ENCODE measurements around the gene POU2F1.
A peak's percentile ranks its signal among the peaks of the same experiment; 100 is the strongest.

The POU2F1 gene

DNA sequence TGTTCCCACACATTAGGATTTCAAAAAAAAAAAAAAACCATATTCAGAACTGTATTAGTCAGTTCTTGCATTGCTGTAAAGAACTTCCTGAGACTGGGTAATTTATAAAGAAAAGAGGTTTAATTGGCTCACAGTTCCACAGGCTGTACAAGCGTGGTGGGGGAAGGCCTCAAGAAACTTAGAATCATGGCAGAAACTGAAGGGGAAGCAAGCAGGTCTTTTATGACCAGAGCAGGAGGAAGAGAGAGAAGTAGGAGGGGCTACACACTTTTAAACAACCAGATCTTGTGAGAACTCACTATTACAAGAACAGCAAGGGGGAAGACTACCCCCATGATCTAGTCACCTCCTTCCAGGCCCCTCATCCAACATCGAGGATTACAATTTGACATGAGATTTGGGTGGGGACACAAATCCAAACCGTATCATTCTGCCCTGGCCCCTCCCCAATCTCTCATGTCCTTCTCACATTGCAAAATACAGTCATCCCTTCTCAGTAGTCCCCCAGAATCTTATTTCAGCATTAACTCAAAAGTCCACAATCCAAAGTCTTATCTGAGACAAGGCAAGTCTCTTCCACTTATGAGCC lies 51.8 kb downstream of the POU2F1 start:
- DNase-seq (ENCODE audit: low spot score), result no peak

DNA sequence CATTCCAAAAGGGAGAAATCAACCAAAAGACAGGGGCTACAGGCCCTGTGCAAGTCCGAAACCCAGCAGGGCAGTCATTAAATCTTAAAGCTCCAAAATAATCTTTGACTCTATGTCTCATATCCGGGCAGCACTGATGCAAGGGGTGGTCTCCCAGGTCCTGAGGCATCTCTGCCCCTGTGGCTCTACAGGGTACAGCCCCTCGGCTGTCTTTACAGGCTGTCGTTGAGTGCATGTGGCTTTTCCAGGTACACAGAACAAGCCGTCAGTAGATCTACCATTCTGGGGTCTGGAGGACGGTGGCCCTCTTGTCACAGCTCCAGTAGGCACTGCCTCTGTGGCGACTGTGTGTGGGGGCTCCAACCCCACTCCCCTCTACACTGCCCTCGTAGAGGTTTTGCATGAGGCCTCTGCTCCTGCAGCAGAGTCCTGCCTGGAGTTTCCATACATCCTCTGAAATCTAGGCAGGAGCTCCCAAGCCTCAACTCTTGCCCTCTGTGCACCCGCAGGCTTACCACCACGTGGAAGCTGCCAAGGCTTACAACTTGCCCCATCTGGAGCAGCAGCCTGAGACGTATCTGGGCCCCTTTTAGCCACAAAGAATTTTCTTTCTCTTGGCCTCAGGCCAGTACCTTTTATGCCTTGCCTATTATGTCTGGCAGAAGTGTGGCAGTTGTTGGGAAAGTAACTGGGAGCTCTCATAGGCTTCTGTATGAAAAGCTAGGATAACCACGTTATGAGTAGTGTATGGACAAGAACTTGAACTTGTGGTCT lies 52.5 kb downstream of the POU2F1 start:
- DNase-seq (ENCODE audit: low spot score), result peak; percentile 53

DNA sequence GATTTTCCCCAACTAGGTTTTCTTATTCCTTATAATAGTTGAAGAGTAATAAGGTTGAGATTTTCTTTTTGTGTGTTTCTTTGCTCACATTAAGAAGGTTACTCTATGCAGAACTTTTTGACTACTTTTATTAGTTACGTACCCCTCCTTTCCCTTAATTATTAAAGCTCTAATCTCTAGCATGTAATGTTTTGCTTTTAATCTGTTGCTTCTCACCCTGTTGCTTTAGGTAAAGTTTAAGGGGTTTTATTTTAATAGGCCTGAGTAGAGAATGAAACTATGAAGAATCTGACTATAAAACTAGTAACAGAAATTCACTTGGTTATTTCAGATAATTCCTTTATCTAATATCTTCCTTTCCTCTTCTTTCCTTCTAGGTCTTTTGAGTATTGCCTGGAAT lies 53.4 kb downstream of the POU2F1 start:
- no peak for DNase-seq (ENCODE audit: low spot score)

DNA sequence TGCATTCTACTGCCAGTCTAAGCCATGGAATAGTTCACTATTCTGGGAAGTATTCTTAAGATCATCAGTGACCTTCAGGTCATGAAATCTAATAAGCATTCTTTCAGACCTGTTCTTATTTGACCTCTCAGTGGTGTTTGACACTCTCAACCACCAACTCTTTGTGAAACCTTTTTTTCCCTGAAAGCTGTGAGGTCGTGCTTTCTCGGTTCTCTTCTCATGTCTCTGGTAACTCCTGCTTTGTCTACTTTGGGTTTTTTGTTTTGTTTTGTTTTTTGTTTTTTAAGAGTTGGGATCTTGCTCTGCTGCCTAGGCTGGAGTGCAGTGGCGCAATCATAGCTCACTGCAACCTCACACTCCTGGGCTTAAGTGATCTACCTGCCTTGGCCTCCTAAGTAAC lies 56.3 kb downstream of the POU2F1 start:
- DNase-seq (ENCODE audit: low spot score), result no peak

DNA sequence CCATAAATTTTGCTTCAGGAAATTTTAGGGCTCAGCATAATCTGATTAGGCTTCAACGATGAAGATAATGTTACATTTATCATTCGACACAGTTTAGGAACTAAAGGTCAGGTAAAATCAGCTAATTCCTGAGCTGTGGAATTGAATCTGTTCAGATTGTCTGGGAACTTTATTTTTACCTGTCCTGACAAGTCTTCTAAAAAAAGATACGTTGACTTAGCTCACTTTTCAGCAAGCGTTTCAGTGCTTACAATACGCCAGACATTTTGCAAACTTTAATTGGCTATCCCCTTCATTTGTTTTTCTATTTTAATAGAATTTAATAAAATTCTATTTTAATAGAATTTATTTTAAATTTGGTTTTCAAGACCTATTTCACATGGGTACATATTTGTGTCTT lies 57.8 kb downstream of the POU2F1 start:
- no peak for DNase-seq (ENCODE audit: low spot score)

DNA sequence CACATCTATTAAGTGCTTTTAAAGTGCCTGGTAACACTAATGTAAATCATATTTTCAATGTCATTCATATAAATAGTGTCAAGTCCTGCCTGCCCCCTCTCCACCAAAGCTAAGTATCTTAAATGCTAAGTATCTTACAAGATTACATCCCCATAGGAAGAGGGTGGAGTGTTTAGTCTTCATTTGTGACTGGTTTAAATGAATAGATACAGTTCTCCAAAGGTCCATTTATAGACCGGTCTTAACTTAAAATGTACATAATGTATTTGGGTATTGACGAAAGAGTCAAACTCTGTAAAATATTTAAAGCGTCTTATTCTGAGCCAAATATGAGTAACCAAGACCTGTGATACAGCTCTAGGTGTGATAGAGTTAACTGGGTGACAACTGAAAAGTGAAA lies 60.2 kb downstream of the POU2F1 start:
- no peak for DNase-seq (ENCODE audit: low spot score)

DNA sequence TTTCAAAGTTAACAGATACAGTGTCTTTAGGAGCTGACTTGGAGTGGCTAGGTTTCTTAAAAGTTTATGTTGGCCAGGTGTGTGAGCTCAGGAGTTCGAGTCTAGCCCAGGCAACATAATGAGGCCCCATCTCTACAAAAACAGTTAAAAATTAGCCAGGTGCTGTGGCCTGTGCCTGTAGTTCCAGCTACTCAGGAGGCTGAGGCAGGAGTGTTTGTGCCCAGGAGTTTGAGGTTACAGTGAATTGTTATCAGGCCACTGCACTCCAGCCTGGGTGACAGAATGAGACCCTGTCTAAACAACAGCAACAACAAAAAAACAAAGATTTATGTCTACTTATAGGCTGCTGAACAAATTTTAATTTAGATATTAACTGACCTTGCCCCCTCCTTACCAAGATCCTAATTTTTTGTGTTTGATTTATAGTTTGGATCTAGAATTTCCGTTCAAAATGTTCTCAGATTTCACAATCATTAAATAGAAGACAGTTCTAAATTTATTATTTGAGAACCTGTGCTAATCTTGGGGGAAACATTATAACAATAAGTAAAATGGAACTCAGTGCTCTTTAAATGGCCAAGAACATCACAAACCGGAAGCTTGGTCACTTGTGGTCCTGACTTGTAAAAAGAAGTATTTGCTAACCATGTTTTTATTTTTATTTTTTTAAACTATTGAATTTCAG lies 67.8 kb downstream of the POU2F1 start:
- peak; percentile 19 for DNase-seq (ENCODE audit: low spot score)

DNA sequence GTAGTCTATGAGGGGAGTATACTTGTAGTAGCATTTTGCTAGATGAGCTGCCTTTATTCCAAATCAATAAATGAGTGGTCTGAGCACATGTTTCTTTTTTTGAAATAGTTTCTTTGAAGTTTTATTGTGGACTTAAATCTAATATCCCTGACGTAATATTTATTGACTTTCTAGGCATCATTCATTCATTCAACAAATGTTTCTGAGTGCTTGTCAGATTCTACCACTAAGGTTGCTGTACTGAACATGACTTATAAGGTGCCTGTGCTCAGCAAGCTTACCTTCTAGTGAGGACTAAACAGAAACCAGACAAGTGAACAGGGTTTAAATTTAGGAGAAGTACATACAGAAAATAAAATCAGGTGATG lies 68.4 kb downstream of the POU2F1 start:
- DNase-seq (ENCODE audit: low spot score), result no peak

DNA sequence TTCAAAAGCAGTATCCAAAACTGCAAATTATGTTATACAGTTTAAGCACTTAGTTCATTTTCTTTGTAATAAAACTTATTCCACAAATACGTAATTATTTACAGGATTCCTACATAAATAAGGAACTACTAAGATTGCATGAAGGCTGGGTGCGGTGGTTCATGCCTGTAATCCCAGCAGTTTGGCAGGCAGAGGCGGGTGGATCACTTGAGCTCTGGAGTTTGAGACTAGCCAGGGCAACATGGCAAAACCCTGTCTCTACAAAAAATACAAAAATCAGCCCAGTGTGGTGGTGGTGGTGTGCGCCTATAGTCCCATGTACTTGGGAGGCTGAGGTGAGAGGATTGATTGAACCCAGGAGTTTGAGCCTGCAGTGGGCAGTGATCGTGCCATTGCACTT lies 69.3 kb downstream of the POU2F1 start:
- DNase-seq (ENCODE audit: low spot score), result no peak

DNA sequence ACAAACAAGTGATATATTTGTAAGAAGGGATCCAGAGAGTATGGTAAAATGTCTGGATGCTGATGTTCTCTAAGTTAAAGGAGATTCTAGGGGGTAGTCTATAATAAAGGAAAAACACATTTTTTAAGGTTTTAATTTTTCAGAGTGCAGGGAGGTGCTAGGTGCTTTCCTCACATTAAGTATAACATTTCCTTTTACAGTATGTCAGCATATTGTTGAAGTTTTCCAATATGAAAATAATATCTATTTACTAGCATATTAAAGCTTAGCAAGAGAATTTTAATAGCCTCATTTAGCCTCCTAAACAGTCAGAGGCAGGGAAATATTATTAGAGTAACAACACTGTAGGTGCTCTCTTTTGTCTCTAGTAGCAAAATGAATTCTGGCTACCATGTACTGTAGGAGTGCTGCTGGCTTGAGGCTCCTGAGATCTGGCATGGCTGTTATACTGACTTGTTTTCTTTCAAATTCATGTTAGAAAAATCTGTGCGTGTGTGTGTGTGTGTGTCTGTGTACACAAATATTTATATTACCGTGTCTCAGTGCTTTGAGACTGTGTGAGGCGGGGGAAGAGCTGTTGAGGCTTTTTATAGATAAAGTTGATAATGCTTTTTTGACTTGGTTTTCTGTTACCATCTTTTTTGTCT lies 71.0 kb downstream of the POU2F1 start:
- no peak for DNase-seq (ENCODE audit: low spot score)

DNA sequence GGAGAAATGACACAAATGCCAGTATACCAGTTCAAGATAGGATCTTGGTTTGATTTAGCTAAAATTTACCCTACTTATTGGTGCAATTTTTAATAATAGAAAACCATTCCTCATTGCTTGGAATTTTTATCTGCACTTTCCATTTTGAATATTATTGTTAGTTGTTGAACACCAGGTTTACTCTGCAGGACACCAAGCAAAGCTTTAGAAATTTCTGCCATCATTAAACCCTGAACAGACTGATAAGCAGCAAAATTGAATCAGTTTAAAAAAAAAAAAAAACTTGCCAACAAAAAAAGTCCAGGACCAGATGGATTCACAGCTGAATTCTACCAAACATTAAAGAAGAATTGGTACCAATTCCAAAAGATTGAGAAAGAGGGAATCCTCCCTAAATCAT lies 71.5 kb downstream of the POU2F1 start:
- DNase-seq (ENCODE audit: low spot score), result no peak

DNA sequence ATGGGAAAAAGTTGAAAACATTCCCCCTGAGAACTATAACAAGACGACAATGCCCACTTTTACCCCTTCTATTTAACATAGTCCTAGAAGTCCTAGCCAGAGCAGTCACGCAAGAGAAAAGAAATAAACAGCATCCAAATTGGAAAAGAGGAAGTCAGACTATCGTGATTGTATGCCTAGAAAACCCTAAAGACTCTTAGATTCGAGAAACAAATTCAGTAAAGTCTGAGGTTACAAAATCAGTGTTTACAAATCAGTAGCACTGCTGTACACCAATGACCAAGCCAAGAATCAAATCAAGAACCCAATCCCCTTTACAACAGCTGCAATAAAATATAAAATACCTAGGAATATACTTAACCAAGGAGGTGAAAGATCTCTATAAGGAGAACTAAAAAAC lies 72.4 kb downstream of the POU2F1 start:
- DNase-seq (ENCODE audit: low spot score), result no peak

DNA sequence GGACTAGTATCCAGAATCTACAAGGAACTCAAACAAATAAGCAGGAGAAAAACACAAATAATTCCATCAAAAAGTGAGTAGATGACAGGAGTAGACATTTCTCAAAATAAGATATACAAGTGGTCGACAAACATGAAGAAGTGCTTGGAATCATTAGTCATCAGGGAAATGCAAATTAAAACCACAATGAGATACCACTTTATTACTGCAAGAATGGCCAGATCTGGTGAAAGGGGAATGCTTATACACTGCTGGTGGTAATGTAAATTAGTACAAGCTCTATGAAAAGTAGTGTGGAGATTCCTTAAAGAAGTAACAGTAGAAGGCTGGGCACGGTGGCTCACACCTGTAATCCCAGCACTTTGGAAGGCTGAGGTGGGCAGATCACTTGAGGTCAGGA lies 73.8 kb downstream of the POU2F1 start:
- peak; percentile 20 for DNase-seq (ENCODE audit: low spot score)

DNA sequence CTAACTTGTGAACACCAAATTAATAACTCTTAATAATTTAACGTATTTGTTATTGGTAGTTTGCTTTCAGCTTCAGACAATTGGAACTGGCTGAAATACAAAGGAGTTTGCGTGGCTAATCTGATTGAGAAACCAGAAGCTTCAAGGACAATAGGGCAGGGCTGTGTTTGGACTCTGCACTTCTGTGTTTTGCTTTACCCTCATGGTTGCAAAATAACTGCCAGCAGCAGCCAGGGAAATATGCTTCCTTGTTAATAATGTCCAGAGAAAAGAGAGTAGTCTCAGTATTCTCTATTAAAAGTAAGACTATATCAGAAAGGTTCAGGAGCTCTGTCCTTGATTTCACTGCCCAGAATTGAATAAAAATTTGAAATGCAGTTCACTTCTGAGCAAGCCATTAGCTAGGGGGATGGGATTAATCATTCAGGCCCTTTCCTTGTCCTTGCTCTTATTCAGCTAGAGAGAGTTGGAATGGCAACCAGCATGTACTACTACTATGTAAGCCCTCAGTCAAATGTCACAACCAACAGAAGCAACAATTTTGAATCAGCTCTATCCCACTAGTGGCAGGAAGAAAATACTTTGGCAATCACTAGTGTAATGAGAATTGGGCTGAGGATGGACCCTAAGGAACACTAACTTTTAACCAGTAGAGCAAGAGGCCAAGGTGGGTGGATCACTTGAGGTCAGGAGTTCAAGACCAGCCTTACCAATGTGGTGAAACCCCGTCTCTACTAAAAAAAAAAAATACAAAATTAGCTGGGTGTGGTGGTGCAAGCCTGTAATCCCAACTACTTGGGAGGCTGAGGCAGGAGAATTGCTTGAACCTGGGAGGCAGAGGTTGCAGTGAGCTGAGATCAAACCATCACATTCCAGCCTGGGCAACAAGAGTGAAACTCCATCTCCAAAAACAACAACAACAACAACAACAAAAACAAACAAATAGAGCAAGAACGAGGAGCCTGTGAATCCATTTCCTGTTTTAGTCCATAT lies 76.8 kb downstream of the POU2F1 start:
- no peak for DNase-seq (ENCODE audit: low spot score)

DNA sequence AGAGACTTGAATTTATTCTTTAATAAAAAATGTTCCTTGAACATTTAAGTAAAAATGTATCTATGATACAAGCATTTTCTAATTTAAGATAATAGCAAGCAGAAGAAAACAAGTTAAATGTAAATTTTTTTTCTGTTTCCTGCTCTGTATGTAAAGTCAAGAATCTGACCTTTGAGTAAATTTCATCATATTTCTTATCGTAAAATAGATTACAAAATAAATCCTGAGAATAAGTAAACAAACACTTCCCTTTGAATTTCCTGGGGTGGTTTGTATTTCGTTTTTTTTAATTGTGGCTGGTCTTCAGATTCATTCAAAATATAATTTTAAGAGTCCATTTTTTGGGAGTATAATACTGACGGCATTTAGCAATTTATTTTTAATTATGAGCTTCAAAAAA lies 77.6 kb downstream of the POU2F1 start:
- DNase-seq (ENCODE audit: low spot score), result no peak

DNA sequence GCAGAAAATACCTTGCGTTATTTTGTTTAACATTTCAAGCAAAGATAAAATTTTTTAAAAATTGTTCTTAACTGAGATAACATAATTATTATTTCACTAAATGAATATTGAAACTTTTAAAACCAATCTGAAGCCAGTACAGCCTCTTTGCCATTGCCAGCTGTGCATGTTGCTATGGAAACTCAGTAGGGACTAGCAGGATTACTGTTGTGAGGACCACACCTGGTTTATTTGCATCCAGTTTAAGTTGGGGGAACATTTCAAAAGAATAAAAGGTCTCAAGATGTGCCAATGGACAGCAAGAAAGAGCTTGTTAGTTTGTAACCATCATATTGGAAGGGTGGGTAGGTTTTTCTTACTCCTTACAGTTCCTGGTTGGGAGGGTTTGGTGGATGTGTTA lies 80.7 kb downstream of the POU2F1 start:
- DNase-seq (ENCODE audit: low spot score), result no peak

DNA sequence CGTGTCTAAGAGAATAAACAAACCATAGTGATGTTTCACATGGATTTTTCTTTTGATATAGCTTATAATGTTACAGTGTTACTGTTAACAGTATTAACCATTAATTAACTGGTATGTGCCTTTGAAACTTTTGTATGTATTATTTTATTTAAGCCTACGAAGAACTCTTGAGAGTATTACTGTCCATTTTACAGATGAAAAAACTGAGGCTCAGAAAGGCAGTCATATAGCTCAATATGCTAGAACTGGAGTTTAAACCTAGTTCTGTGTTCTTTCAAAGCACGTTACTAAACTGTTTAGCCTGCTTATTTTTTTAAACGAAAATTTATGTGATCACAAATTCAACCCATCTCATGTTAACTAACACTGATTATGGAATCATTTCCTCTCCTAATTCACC lies 83.5 kb downstream of the POU2F1 start:
- DNase-seq (ENCODE audit: low spot score), result no peak

DNA sequence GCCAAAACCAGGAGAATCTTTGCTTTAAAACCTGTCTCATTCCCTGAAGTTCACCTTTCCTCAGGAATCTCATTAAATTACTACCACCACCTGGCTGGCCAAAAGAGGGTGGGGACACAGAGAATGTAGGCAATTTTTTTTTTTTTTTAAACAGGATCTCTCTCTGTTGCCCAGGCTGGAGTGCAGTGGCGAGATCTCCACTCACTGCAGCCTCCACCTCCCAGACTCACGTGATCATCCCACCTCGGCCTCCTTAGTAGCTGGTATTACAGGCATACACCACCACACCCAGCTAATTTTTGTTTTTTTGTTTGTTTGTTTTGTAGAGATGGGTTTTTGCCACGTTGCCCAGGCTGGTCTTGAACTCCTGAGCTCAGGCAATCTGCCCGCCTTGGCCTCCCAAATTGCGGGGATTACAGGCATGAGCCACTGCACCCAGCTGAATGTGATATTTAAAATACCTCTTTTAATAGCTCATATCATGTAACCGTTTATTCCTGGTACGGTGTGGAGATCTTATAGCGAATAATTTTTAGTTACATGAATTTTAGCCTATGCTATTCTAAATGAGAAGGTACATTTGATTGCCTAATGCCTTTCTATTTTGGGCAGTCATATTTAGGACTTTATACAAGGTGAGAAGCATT lies 84.5 kb downstream of the POU2F1 start:
- DNase-seq (ENCODE audit: low spot score), result no peak

DNA sequence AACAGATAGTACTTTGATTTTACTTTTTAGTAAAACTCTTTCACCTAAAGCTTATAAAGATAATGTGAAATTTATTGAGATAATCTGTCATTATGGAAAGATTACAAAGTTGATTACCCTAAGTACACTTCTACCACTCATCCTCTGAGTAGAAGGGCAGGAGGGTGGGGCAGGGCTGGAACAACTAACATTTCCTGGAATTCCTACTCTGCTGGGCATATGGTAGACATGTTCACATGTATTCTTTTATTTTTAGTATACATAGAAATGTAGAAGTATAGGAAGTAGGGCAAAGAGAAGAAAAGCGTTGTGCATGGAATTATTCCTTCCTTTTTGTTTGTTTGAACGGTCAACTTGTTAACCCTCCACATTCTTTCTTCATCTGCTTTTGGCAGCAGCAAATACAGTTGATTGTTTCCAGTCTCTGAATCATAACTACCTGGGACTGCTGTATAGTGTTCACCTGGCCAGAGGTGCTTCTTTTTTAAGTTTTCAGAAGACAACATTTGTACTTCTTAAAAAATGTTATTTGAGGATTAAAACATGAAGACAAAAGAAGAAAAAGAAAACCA lies 85.1 kb downstream of the POU2F1 start:
- no peak for DNase-seq (ENCODE audit: low spot score)

DNA sequence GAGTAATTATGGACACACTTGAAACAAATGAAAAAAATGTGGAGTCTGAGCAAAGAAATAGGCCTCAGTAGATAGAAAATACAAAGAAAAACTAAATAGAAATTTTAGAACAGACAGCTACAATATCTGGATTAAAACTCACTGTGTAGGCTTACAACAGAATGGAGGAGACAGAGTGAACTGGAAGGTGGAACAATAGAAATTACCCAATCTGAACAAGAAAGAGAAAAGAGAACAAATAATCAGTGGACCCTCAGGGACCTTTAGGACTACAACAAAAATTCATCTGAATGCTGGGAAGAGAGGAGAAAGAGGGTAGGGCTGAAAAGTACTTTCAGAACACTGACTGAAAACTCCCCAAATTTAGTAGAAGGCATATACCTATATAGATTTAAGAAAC lies 90.0 kb downstream of the POU2F1 start:
- no peak for DNase-seq (ENCODE audit: low spot score)

DNA sequence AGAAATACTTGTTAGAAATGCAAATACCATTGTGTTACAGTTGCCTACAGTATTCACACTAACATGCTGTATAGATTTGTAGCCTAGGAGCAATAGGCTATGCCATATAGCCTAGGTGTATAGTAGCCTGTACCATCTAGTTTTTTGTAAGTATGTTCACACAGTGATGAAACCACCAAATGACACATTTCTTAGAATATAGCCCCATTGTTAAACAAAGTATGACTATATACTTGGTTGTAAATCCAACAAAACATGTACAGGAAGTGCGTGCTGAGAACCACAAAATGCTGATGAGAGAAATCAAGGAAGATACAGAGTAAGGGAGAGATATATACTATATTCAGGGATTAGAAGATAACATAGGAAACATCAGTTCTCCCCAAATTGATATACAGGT lies 92.2 kb downstream of the POU2F1 start:
- no peak for DNase-seq (ENCODE audit: low spot score)

All from kidney tubule cell (primary cell).